Fibroblast of skin of abdomen (primary cell): ENCODE results near the gene SLC4A11. TPM values are rescaled to one million over a fixed set of nuclear protein-coding genes. Genes with fewer than 3 reads are reported as not detected.
A peak's percentile ranks its signal among the peaks of the same experiment; 100 is the strongest.

Experiments used
- DNase-seq: peaks from one replicate; pipeline ENCODE4 v3.0.0-alpha.2; 2013
- polyA plus RNA-seq, 2 experiments: library from polyadenylated mRNA; unstranded; fragments of 120-200 nt; gene quantifications; one replicate each; pipeline ENCODE4 v1.2.1, GENCODE V29; 2013; ENCODE audit not compliant: insufficient read length in 2 of 2

The SLC4A11 gene
- polyA plus RNA-seq (2013, experiment 1 of 2; ENCODE audit: insufficient read length), result 0.54 TPM
- polyA plus RNA-seq (2013, experiment 2 of 2; ENCODE audit: insufficient read length), result 0.43 TPM

DNA sequence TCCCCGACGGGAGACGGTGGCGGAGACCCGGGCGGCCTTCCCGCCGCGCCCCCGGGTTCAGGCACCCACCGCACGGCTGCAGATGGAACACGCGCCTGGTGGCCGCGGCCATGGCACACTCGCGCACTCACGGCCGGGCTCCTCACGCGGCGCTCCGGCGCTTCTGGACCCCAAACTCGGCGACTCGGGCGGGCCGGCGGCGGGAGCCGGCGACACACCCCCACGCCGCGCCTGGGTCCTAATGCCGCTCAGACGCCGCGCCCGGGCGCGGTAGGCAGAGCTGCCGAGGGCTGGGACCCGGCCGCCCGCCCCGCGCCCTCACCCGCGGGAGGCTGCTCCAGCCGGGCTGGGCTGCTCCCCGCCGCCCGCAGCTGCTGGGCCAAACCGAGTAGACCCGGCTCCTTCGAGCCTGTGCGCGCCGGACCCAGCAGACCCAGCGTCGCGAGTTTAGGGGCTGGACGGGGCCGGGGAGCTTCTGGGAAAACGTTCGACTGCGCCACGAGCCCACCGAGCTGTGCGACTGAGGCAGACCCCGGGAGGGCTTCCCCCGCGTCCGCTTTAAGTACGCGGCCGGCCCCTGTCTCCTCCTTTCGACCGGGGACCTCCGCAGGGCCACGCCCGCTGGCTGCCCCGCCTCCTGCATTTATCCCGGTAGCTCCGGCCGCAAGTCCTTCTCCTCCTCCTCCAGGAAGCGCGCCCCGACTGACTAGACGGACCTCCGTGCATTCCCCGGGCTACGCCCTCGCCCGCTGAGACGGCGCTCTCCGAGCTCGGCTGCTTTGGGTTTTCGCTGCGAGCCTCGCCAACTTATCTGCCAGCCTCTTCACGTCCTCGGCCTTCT, at the start of gene SLC4A11:
SLC4A11 (minus strand) TSS at position 165 of the 841 bp plus-strand sequence; CDS start at position 112, 53 bp downstream.
- peak; percentile 36 for DNase-seq

DNA sequence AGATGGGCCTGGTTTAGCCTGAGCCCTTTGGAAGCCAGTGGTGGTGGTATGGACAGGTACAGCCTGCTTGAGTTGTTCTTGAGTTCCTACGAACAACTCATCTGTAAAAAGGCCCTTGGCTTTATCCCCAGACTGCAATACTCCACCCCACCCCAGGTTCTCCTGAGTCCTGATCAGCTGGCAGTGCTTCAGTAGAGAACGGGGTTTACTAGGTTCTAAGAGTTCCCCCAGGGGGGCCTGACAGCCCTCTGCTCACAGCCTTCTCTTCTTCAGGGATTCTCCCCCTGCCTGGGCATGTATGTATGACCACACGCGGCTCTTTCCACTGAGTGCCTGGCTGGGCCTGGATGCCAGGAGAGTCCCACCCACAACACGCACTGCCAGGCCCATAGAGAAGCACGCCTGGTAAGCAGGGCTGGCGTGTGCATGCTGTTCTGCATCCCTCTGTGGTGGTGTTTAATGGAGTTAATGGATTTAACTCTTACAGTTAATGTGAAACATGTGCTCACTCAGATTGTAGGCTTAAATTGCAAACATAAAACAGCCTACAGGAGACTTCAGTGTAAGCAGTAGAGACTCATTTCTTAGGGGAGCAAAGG, 44.3 kb upstream of the SLC4A11 start:
- no peak for DNase-seq

DNA sequence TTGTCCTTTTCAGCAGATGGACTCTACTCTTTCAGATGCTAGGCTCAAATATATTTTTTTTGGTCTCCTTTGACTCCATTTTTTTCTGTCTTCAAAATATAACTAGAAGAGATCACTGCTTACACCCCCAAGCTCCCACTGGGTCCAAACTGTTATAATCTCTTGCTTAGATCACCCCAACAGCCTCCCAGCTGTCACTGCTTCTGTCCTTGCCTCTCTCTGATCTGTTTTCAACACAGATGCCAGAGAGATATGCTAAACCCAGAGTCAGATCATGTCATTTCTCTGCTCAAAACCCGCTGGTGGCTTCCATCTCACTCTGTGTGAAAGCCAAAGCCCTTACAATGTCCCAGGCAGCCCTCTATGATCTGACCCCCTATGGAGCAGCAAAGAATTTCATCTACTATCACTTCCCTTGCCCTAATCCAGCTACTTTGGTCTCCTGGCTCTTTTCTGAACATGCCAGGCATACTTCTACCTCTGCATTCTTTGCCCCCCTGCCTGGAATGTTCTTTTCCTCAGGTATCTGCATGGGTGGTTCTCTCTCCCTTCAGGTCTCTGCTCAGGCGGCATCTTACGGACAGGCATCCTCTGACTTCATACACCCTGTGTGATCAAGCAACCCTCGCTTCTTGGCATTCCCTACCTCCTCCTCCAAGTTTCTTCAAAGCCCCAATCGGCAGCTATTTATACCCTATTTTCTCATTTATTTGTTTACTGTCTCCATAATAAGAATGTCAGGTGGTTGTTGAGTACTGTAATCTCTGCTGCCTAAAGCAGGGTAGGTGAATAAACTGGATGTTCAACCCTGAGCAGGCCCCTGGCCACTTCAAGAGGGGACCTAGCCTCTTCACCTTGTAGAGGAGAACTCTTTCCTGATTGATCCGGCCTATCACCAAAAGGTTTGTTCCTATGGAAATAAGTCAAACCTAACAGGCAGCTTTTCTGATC, 43.6 kb upstream of the SLC4A11 start:
- no peak for DNase-seq

DNA sequence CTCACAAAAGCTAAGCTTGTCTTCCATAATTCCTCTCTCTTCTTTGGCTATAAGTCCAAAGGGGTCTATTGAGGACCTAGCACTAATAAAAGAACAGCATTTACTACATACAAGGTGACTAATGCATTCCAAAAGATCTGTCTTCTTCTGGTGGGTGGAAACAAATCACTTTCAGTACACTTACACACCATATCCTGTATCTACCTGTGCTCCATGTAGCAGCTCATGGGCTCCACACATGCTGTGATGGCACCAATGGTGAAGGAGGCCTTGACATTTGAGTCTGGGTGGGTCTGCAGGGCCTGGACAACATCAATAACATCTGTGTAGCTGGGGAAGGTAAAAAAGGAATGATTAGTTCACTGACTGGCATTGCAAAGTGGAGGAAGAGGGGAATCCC, 42.4 kb upstream of the SLC4A11 start:
- DNase-seq, result no peak

DNA sequence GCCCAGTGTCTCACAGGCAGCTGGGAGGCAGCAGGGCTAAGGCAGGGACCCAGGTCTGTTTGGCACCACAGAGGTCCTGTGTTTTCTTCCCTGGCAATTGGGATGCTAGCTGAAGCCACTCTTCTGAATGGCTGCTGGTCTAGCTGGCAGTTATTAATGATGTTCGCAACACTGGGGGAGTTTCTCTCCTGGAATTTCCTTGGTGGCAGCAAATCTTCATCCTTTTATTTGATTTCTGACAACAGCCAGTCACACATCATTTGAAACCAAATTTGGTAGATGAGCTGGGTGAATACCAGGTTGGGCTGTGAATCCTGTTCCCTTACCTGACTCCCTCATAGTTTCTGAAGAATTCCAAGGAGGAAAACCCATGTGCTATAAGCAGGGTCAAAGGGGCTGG, 40.8 kb upstream of the SLC4A11 start:
- DNase-seq, result no peak

DNA sequence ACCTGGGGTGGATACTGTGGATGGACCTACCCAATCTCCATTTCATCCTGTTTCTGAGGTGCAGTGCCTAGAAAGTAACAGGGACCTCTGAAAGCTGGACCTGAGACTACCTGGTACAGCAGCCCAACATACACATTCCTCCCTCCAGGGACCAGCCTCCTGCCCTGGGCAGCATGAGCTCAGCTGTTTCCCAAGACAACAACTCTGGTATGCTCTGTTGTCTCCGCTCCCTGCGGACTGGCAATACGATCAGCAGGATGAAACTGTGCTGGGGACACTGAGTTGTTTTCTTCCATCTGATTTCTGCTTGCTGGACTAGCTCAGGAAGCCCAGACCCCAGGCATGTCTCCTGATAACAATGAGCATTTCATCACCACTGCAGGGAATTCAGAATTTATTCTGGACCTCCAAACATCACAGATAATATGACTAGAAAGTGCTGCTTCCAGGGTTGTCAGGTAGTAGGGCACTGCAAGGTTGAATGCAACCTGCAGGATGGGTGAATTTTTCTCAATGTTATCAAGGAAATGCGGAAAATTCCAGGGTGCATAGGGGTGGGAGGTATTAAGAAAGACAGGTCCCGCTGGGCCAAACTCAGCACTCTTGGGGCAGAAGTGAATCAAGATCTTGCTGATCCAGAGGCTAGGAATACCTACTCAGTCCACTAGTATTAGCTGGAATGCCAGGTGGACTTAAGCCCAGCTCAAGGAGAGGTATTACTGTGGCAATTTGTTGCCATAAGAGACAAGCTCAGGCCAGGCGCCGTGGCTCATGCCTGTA, 38.9 kb upstream of the SLC4A11 start:
- no peak for DNase-seq

DNA sequence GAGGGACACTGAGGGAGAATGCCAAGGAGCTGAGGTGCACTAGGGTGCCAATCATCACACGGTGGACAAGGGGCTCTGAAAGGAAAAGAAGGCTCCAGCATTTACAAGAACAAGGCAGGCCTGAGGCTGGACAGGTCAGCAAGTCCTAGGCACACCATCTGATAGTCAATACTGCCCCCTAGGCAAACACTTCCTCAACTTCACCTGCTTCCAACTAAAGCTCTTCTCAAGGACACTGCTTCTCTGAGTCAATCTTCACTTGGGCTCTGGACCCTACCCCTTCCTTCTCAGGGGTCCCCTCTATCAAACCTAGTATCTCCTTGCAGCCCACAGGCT, 37.7 kb upstream of the SLC4A11 start:
- no peak for DNase-seq

DNA sequence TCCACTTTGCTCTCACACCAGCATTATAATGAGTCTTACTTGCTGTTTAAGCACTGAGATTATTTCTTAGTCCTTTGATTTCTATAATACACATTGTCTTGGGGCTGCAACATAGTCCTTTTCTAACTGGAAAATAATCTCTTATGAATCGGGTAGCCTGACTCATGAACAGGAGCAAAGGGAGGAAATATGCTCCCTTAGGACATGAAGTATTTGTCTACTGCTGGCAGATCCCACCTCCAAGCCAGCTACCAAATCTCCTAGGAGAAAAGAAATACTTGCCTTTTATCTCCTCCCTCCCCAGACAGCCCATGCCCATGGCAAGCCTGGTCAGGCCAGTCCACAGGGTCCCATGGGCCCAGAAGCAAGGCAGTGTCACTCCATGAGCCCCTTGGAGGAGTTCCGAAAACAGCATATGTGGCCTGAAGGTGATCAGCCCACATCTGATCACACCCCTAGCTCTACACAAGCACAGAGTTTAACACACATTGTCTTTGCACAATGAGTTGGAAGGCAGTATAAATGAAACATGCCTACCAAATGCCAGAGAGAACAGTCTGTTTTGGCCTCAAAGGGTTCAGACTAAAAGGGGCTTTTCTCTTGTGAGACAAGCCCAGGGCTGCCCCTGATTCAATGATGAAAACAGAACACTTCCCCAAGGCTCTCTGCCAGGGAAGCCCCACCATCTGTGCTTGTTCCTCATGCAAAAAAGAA, 37.1 kb upstream of the SLC4A11 start:
- no peak for DNase-seq

DNA sequence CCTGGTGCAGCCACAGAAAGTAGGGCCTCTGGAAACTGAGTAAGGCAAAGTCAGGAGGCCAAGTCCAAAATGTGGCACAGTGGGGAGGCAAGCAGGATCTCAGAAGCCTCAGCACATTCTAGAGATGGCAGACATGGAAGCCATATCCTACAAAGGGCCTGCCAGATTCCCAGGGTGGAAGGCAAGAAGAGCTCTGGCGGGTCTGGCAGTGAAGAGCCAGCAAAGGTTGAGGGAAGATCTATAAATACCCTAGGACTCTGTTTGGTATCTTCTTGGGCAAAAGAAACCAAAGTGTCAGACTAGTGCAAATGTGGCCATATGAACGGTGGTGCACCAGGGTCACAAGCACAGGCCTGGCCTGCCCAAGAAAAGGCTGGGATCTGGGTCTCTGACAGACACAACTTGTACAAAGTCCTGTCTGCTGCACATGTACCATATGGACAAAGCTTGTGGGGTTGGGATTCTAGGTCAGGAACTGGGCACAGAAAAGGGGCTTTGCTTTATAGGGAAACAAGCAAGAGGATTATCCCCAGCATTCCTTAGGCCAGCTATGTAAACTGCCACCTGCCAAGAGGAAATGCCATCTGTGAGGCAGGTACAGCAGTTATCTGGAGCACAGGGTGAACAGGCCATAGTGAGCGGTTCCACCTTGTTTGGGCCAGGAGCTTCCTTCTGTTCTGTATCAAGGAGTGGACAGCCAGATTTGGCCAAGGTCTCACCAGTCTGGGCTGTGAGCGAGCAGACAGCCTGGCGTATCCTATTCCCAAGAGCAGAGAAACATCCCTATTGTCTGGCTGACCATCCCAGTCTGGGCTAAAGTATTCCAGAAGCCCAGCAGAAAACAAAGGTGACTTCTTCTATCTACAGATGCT, 36.3 kb upstream of the SLC4A11 start:
- DNase-seq, result no peak

DNA sequence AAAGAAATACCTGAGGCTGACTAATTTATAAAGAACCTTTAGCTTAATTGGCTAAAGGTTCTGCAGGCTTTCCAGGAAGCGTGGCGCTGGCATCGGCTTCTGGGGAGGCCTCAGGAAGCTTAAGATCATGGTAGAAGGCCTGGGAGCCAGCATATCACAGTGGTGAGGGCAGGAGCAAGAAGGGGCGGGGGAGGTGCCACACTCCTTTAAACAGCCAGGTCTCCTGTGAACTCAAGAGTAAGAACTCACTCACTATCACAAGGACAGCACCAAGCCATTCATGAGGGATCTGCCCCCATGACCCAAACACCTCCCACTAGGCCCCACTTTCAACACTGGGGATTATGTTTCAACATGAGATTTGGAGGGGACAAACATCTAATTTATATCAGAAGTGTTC, 34.4 kb upstream of the SLC4A11 start:
- DNase-seq, result no peak

DNA sequence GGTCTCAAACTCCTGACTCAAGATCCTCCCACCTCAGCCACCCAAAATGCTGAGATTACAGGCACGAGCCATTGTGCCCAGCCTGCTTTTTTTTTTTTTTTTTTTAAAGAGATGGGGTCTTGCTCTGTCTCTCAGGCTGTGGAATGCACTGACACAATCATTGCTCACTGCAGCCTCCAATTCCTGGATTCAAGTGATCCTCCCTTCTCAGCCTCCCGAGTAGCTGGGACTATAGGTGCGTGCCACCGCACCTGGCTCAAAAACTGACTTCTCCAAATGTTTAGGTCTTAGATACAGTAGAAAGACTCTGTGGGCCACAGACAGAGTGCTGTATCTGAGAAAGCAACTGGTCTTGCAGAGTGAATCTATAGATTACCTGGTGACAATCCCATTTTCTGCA, 31.1 kb upstream of the SLC4A11 start:
- no peak for DNase-seq

DNA sequence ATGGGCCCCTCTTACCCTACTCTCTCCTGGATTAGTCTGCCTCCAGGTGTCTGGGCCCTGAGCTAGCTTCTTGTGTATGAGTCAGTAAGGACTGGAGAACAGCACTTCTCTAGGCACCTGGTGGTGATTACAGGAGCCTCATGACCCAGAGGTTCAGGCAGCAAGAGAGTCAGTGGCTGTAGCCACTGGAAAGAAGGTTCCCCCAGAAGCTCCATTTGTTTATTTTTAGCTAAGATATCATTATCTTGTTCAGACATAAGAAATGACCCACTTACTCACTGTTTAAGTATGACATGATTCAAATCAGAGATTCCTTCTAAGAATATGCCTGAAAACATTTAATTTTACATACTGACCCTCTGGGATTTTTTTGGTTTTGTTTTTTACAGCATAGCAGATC, 23.6 kb upstream of the SLC4A11 start:
- DNase-seq, result peak; percentile 21

DNA sequence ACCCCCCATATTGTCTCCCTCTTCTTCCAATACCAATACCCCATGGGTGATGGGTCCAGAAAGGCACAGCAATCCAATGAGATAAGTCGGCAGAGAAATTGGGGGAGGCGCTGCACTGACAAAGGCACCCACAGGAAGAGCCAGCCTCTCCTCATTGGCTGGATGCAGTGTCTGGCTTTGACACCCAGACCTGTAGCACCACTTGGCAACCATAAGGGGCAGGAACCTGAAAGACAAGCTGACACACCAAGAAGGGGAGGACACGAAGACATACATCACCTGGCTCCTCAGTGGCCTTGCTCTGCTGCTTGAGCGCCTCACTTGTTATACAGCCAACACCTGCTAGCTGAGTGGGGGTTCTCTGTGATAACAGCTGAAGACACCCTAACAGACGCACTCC, 19.4 kb upstream of the SLC4A11 start:
- no peak for DNase-seq

DNA sequence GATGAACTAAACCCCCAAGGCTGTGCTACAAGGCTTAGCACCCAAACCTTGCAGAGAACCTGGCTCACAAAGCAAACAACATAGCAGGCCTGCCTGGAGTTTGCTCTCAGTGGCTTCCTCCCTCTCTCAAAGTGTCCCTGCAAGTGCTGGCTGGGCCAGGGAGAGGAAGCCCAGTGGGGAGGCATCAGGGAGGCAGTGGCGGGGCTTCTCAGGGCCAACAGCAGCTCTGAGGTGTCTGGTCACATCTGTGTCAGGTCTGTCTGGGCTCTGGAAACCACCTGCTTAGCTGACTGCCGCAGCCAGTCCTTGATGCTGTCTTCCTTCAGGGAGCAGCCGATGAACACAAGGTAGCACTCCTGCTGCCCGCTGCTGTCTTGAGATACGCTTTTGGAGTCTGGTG, 16.7 kb upstream of the SLC4A11 start:
- no peak for DNase-seq

DNA sequence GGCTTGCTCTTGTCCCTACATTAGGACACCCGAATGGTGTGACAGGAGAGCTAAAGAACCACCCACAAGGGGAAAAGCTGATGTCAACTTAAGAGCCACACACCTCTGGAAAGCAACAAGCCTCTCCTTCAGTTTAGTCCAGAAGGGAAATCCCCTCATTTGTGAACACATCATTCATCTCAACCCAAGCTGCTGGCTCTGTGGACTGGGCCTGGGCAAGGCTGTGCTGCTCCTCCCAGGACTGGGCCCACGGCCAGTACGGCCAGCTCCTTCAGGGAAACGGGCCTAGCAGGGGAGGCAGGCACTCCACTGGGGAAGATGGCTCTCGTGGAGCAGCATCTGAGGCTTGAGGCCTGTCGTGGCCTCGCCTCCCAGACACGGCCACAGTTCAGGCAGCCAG, 12.8 kb upstream of the SLC4A11 start:
- no peak for DNase-seq

DNA sequence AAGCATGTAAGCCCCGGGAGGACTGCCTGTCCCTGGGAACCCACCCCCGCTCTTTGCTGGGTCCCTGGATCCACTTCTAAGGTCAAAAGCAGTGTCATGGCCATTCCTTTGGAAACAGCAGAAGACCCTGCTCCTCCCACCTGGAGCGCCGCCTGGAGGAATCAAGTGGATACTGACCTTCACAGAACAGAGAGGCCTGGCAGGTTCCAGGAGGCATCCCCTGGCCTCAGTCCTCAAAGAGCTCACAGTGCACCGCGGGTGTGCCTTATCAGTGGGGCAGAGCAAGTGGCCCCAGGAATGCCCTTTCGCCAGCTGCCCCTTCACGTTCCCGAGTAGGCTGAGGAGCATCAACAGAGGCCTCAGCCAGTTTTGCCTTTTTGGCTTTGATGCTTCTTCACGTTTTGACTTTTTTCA, 11.1 kb upstream of the SLC4A11 start:
- no peak for DNase-seq

DNA sequence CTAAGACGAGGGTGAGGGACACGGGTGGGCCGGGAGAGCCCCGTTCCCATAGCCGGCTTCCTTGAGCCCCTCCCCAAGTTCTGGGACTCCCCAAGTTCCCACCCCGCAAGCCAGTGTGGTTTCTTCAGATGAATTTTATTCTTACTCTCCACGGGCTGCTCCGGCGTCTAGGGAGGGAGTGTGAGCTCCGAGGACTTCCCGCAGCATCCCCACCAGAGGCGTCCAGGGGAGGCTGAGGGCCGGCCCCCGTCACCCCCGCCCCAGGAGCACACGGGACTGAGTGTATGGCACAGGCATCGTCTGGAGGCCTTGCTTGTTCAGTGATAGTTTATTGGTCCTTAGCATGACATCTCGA, 10.0 kb upstream of the SLC4A11 start:
- DNase-seq, result no peak

DNA sequence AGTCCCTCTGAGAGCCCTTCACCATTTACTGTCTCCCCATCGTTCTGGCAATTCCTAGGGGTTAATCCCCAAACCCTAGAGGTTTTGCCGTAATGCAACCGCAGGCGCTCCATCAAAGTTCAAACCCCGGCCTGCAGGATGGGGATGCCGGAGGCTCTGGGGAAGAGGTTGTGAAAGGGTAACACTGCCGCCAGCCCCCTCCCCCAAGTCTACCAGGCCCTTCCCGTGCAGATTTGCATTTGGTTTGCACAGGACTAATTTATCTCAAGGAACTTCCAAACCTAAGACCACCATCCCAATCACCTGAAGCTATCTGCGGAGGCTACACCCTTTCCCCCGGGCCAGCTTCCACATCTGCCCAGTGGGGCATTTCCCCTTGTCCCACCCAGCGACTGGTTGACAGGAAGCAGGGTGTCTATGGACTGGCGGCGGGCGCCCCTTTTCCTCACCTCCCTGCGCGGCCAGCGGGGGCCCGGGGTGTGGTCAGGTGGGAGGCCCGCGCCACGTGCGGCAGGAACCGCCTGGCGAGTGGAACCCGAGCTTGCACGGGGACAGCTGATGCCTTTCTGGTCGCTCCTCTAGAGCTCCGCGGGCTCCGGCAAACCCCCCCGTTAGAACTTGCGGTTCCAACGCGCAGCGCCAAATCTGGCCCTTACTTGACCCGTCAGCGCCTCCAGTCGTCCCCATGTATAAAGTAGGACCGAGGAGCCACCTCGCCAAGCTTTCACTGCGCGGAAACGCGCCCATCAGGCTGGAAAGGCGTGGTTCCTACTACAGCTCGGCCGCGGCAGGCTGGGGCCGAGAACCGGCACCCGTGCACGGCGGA, 9.4 kb upstream of the SLC4A11 start:
- DNase-seq, result peak; percentile 12

DNA sequence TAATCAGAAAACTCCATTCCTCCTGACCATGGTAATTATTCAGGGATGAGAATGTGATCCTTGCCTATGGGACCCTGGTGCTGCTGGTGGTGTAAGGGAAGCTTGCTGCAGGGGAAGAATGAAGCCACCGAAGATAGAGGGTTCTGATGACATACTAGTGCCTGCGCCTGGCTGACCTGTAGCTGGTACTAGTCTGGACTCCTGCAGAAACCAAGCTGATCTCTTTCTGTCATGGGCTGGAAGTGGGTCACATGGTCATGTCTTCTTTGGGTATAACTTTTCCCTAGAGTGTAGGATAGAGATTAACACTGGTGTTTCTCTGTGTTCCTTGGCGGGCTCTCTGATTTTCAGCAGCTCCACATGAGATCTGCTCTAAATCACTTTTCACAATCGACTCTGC, 8.6 kb upstream of the SLC4A11 start:
- no peak for DNase-seq

DNA sequence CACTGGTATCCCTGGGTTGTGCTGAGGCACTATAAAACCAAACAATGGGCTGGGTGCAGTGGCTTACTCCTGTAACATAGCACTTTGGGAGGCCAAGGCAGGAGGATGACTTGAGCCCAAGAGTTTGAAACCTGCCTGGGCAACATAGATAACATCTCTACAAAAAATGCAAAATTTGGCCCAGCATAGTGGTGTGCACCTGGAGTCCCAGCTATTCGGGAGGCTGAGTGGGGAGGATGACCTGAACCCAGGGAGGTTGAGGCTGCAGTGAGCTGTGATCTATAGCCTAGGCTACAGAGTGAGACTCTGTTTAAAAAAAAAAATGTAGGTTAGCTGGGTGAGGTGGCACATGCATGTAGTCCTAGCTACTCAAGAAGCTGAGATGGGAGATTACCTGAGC, 7.7 kb upstream of the SLC4A11 start:
- DNase-seq, result no peak
